ENCODE results near the gene CTAGE9. TPM values are rescaled to one million over a fixed set of nuclear protein-coding genes. Genes with fewer than 3 reads are reported as not detected.

CTAGE9 gene
- total RNA-seq, 2 donors from 2014 or later = not detected

DNA sequence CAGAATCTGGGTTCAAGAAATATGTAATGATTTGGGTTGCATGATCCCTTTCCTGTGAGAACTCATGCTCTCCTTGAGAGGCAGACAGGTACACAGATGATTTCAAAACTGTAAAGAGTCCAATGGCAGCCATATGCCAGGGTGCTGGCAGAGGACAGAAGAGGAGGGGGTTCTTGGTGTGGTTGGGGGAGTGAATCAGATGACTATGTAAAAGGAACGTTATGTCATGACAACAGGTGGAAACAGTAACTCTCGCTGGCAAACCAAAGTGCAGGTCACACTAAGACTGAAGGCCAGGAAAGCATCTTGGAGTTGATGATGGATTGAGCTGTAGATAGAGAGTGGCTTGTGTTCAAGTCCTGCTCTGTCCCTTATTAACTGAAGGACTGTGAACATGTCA, 29.9 kb downstream of the CTAGE9 start:
- H3K27ac ChIP-seq = no peak overlapping the region
- no peaks in the 10 kb centered on the region for H3K9me3 ChIP-seq
- no peaks in the 10 kb centered on the region for H3K36me3 ChIP-seq
- intact Hi-C loops (cut with DNase I) = no loop called here
- DNase-seq = no peak
- no peak overlapping the region for H3K9ac ChIP-seq (ENCODE audit: low read depth in 2 of 2, low read length in 2 of 2)
- H3K4me1 ChIP-seq = no peaks in the 10 kb centered on the region
- no peaks in the 10 kb centered on the region for H3K27me3 ChIP-seq
- TF ChIP-seq, protein P1, sequence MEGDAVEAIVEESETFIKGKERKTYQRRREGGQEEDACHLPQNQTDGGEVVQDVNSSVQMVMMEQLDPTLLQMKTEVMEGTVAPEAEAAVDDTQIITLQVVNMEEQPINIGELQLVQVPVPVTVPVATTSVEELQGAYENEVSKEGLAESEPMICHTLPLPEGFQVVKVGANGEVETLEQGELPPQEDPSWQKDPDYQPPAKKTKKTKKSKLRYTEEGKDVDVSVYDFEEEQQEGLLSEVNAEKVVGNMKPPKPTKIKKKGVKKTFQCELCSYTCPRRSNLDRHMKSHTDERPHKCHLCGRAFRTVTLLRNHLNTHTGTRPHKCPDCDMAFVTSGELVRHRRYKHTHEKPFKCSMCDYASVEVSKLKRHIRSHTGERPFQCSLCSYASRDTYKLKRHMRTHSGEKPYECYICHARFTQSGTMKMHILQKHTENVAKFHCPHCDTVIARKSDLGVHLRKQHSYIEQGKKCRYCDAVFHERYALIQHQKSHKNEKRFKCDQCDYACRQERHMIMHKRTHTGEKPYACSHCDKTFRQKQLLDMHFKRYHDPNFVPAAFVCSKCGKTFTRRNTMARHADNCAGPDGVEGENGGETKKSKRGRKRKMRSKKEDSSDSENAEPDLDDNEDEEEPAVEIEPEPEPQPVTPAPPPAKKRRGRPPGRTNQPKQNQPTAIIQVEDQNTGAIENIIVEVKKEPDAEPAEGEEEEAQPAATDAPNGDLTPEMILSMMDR (IDR thresholded peaks at IDR 0.05) = no peak
- H3K4me3 ChIP-seq = no peak overlapping the region

DNA sequence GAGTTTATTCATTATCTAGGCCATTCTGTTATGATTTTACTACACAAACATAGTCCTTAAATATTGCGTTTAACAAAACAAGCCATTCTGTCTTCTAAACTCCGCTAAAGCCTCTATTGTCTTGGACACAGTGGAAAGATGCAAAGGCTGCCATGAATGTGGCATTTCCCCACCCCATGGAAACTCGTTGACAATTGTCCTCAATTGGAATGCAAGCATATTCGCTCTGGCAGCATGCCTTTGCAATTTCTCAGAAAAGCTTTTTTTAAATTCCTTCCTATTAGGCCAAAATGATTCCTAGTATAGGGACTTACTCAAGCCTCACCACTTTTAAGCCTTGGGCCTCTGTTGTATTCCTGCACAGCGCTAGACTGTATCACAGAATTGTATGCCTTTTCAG, 32.4 kb downstream of the CTAGE9 start:
- Histone ChIP-seq H3K27me3 (no peaks in the 10 kb centered on the region), H3K27ac (no peak overlapping the region), H3K36me3 (no peaks in the 10 kb centered on the region), H3K4me3 (no peak overlapping the region), H3K9ac (ENCODE audit: low read depth in 2 of 2, low read length in 2 of 2) (no peak overlapping the region), H3K4me1 (no peaks in the 10 kb centered on the region), H3K9me3 (no peaks in the 10 kb centered on the region)
- no peak for DNase-seq
- intact Hi-C loops (cut with DNase I) = no loop called here
- TF ChIP-seq, protein P1 (IDR thresholded peaks at IDR 0.05) = no peak

DNA sequence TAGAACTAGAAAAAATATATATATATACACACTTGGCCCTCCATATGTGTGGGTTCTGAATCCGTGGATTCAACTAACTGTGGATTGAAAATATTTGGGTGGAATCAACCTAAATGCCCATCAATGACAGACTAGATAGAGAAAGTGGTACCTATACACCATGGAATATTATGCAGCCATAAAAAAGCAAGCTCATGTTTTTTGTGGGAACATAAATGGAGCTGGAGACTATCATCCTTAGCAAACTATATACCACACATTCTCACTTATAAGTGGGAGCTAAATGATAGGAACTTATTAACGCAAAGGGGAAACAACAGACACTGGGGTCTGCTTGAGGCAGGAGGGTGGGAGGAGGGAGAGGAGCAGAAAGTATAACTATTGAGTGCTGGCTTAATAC, 37.6 kb downstream of the CTAGE9 start:
- Histone ChIP-seq H3K4me1 (no peaks in the 10 kb centered on the region), H3K9me3 (no peaks in the 10 kb centered on the region), H3K27ac (no peak overlapping the region), H3K27me3 (no peaks in the 10 kb centered on the region), H3K4me3 (no peak overlapping the region), H3K36me3 (no peaks in the 10 kb centered on the region), H3K9ac (ENCODE audit: low read depth in 2 of 2, low read length in 2 of 2) (no peak overlapping the region)
- DNase-seq = no peak
- TF ChIP-seq, protein P1 (IDR thresholded peaks at IDR 0.05) = no peak
- intact Hi-C loops (cut with DNase I) = no loop called here

DNA sequence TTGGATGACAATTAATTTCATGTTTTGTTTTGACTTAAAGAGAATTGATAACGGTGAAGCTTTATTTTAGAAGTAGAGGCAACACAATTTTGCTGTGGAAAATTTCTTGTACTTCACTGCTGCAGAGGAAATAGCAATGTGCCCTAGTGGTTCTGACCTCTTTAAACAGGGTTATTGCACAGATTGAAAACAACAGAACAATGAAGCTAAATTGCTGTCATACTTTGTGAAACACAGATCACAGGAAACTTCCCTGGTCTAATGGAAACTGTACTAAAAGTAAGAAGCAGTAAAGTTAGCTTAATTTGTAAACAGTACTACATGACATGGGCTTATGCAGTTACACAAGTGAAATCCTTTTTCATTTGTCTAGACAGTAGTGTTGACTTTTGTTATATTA, 40.9 kb downstream of the CTAGE9 start:
- Histone ChIP-seq H3K9me3 (no peaks in the 10 kb centered on the region), H3K4me1 (no peaks in the 10 kb centered on the region), H3K36me3 (no peaks in the 10 kb centered on the region), H3K4me3 (no peak overlapping the region), H3K9ac (ENCODE audit: low read depth in 2 of 2, low read length in 2 of 2) (no peak overlapping the region), H3K27ac (no peak overlapping the region), H3K27me3 (no peaks in the 10 kb centered on the region)
- no peak for DNase-seq
- intact Hi-C loops (cut with DNase I) = no loop called here
- TF ChIP-seq, protein P1 (IDR thresholded peaks at IDR 0.05) = no peak

DNA sequence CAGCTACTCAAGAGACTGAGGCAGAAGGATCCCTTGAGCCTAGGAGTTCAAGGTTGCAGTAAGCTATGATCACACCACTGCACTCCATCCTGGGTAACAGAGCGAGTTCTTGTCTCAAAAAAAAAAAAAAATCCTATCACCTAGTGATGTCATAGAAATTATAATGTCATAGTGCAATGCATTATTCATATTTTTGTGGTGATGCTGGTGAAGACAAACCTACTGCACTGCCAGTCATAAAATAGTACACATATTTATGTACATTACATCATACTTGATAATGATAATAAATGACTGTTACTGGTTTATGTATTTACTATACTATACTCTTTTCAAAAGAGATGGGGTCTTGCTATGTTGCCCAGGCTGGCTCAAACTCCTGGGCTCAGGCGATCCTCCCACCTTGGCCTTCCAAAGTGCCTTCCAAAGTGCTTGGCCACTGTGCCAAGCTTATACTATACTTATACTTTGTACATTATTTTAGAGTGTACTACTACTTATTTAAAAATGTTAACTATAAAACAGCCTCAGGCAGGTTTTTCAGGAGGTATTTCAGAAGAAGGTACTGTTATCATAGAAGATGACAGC, 47.1 kb downstream of the CTAGE9 start:
- no peaks in the 10 kb centered on the region for H3K27me3 ChIP-seq
- TF ChIP-seq, protein P1 (IDR thresholded peaks at IDR 0.05) = no peak
- no peak overlapping the region for H3K9ac ChIP-seq (ENCODE audit: low read depth in 2 of 2, low read length in 2 of 2)
- no peaks in the 10 kb centered on the region for H3K36me3 ChIP-seq
- H3K4me3 ChIP-seq = no peak overlapping the region
- no peak for DNase-seq
- no peak overlapping the region for H3K27ac ChIP-seq
- H3K9me3 ChIP-seq = no peaks in the 10 kb centered on the region
- H3K4me1 ChIP-seq = no peaks in the 10 kb centered on the region
- intact Hi-C loops (cut with DNase I) = no loop called here
